ENCODE measurements around the gene ENTR1. TPM values are rescaled to one million over a fixed set of nuclear protein-coding genes. Genes with fewer than 3 reads are reported as not detected.

ENTR1 gene
- total RNA-seq, 4 donors from 2014 or later = 23.3 to 42.0 (median 33.2) TPM

DNA sequence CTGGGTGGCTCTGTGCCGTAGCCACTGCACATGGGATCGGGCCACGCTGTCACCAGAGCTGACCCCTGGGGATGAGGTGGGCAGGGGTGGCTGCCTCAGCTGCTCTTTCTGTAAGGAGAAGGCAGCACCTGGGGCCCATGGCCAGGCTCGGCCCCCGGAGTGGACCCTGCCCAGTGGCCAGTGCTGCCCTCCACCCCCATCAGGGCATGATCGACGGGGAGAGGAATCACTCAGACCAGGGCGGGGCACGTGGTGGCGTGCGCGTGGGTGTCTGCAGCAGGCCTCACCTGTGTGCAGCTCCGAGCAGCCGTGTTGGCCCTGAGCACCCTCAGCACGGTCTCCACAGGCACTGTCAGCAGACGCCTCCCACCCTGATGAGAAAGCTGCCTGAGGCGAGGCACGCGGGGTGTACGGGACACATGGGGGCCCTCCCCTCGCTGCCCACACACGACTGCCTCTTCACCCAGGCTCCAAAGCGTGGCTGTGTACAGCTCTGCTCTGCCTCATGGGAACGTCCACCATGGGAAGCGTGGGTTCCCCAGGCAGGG lies 28.4 kb downstream of the ENTR1 start:
- TF ChIP-seq, protein P1, sequence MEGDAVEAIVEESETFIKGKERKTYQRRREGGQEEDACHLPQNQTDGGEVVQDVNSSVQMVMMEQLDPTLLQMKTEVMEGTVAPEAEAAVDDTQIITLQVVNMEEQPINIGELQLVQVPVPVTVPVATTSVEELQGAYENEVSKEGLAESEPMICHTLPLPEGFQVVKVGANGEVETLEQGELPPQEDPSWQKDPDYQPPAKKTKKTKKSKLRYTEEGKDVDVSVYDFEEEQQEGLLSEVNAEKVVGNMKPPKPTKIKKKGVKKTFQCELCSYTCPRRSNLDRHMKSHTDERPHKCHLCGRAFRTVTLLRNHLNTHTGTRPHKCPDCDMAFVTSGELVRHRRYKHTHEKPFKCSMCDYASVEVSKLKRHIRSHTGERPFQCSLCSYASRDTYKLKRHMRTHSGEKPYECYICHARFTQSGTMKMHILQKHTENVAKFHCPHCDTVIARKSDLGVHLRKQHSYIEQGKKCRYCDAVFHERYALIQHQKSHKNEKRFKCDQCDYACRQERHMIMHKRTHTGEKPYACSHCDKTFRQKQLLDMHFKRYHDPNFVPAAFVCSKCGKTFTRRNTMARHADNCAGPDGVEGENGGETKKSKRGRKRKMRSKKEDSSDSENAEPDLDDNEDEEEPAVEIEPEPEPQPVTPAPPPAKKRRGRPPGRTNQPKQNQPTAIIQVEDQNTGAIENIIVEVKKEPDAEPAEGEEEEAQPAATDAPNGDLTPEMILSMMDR (IDR thresholded peaks at IDR 0.05; ENCODE audit: low read depth) = no peak

DNA sequence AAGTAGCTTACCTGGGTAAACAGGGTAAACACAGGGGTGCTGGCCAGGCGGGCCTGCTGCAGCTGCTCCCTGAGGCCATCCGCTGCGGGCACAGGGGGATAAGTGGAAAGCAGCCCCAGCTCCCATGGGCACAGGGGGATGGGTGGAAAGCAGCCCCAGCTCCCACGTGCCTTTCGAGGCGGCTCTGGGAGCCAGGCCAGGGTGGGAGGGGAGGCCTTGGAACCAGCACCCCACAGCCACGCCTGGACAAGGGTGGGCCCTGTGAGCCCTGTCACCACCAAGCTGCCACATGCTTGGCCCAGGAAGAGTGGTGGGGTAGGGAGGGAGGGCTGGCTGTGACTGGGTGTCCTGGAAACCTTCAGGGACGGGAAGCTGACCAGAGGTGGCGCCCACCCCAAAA lies 29.1 kb downstream of the ENTR1 start:
- TF ChIP-seq, protein P1 (IDR thresholded peaks at IDR 0.05; ENCODE audit: low read depth) = no peak

DNA sequence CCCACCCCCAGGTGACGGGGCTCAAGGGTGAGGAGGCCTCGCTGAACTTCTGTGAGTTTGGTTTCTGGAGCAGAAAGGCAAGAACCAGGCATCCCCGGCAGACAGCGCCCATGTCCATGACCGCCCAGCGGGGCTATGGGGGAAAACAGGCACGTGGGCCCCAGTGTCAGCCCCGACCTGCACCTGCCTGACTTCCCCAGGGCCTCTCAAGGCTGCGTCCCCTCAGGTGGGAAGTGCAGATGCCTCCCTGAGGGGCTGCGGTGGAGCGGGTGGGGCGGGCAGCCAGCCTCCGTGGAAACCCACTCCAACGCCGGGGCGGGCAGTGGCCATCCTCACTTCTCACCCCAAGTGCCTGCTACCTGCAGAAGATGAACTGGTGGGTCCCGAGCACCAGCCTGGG lies 30.0 kb downstream of the ENTR1 start:
- TF ChIP-seq, protein P1 (IDR thresholded peaks at IDR 0.05; ENCODE audit: low read depth) = no peak

DNA sequence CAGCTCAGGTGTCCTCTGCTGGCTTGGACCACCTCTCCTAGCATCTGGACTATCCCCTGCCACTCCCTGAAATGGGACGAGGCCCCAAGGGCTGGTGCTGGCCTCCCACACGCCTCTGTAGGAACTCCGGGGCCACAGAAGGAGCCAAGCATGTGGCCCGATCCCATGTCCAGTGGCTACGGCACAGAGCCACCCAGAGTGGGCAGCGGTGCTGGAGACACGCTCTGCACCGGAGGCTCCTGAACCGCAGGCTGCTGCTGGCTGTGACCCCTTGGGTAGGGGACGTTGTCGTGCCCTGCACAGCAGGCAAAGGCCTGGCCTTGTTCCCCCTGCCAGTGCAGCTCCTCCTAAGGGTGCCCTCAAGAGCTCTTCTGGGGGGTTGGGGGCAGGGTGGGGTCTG lies 30.5 kb downstream of the ENTR1 start:
- TF ChIP-seq, protein P1 (IDR thresholded peaks at IDR 0.05; ENCODE audit: low read depth) = no peak

DNA sequence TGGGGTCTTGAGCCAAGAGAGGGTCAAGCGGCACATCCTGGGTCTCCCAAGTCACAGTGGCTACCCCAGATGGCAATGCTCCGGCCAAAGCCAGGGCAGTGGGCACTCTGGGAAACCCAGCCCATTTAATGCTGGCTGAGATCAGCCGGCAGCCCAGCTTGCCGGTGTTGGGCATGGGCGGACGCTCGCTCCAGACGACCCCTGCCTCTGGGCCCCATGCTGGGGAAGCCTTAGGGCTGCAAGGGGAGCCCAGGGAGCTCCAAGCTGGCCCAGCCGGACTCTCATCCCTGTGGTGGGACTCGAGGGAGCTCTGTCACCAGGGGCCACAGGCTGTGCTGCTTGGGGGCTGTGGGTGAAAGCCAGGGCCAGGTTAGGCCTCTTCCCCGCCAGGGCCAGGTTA lies 31.0 kb downstream of the ENTR1 start:
- TF ChIP-seq, protein P1 (IDR thresholded peaks at IDR 0.05; ENCODE audit: low read depth) = no peak

DNA sequence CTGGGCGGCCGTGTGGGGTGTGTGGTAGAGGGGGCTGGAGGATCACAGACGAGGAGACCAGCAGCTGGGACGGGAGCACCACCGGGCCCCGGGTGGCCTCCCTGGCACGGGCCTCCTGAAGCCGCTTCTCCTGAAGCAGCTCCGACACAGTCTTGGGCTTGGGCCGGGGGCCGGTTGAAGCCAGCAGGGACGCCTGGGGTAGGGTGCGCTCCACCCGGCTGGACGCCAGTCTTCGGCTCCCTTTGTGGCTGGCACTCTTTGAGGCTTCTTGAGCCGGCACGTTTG lies 31.5 kb downstream of the ENTR1 start:
- TF ChIP-seq, protein P1 (IDR thresholded peaks at IDR 0.05; ENCODE audit: low read depth) = no peak

DNA sequence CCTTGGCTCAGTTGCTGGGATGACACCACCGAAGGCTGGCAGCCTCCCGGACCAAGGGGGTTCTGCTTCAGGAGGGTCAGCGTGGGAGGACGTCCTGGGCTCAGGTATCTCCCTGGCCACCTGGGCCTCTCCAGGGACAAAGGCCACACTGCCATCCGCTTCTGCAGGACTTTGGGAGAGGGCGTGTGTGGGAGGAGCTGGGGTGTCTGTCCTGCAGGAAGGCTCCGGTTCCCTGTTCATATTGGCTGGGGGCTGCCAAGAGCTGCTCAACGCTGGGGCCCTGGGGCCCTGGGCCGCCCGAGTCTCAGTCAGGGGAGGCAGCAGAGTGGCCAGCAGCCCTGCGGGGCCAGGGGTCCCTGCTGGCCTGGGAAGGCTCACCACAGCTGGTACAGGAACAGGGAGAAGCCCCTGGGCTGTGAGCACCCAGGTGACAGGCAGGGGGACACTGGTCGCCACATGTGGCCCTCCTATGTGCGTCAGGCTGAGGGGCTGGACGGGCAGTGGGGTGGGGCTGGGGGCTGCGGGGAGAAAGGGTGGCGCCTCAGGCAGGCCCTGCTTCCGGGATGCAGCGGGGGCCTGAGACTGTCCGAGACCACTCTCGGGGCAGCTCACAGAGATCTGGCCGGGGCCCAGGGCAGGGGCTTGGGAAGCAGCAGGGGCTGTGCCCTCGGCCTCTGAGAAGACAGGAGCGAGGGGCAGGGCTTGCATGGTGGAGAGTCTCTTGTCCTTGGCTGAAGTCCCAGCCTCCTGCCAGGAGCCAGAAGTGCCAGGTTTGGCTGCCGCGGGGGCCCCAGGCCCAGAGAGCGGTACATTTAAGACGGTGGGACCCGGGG lies 32.0 kb downstream of the ENTR1 start:
- TF ChIP-seq, protein P1 (IDR thresholded peaks at IDR 0.05; ENCODE audit: low read depth) = no peak
